GM21423 (cell line): ENCODE measurements around the gene EIF2D.
"Not testable (repeated sequence)": the region's sequence is repeated elsewhere in the genome, so short reads cannot be mapped to it uniquely, and the experiment has no call there.

ENCODE experiments used
- ATAC-seq: cut with Tn5 transposase; IDR thresholded peaks from one replicate; pipeline ENCODE4 v1.9.1; 2021; ENCODE audit warnings: mild to moderate bottlenecking, moderate library complexity; ENCODE audit not compliant: unreplicated experiment

EIF2D gene

GRCh38 chr1:206587904-206588303 lies 24.4 kb downstream of the EIF2D start:
- no peak for ATAC-seq

GRCh38 chr1:206586501-206587445 lies 25.5 kb downstream of the EIF2D start:
- ATAC-seq: no peak

- no peak for ATAC-seq
These were observed 27.6 kb downstream of the EIF2D start for GRCh38 chr1:206584683-206585082.

GRCh38 chr1:206583707-206584648 lies 28.3 kb downstream of the EIF2D start:
- ATAC-seq: no peak

- ATAC-seq: no peak
These were observed 29.1 kb downstream of the EIF2D start for GRCh38 chr1:206582971-206583706.

GRCh38 chr1:206582537-206582936 lies 29.7 kb downstream of the EIF2D start:
- ATAC-seq: no peak

- no peak for ATAC-seq
These were observed 30.7 kb downstream of the EIF2D start for GRCh38 chr1:206581571-206581981.

GRCh38 chr1:206581114-206581497 lies 31.2 kb downstream of the EIF2D start:
- ATAC-seq: not testable (repeated sequence)

- ATAC-seq: peak; percentile 15
These were observed 31.7 kb downstream of the EIF2D start for GRCh38 chr1:206580438-206581113.

GRCh38 chr1:206579747-206580437 lies 32.4 kb downstream of the EIF2D start:
- peak; percentile 80 for ATAC-seq

- ATAC-seq: no peak
These were observed 33.3 kb downstream of the EIF2D start for GRCh38 chr1:206578978-206579374.

GRCh38 chr1:206578068-206578977 lies 33.9 kb downstream of the EIF2D start:
- no peak for ATAC-seq

GRCh38 chr1:206577626-206578025 lies 34.6 kb downstream of the EIF2D start:
- ATAC-seq: no peak

- no peak for ATAC-seq
These were observed 36.1 kb downstream of the EIF2D start for GRCh38 chr1:206575894-206576737.

GRCh38 chr1:206575165-206575893 lies 36.9 kb downstream of the EIF2D start:
- no peak for ATAC-seq

GRCh38 chr1:206573762-206574161 lies 38.5 kb downstream of the EIF2D start:
- ATAC-seq: no peak

- ATAC-seq: no peak
These were observed 38.9 kb downstream of the EIF2D start for GRCh38 chr1:206573319-206573718.
